ENCODE measurements around the gene SKI.
A peak's percentile ranks its signal among the peaks of the same experiment; 100 is the strongest.

The SKI gene

DNA sequence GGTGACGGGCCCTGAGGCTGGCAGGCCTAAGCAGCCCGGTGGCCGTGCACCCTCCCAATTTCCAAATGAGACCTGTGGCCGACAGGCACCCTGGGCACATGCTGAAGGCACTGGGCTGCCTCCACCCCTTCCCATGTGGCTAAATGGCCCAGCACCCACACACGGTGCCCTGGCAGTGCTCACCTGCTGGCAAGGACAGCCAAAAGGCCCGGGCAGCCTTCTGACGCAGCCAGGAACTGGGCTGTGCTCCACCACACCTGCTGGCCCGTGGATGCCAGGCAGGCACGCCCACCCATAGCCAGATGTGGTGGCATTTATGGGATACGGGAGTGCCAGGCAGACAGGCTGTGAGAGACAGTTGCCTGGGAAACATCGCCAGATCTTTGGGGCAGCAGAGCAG is 29.5 kb upstream of the SKI start:
- no peaks in the 10 kb centered on the region for H3K36me3 ChIP-seq (ENCODE audit: insufficient read depth, low read length)
- no peak for DNase-seq (ENCODE audit: low read depth, low spot score)
- peak overlapping the region; percentile 53; the same call in 1 of the 2 replicates for H3K27ac ChIP-seq
- TF ChIP-seq FOXP2 (optimal IDR thresholded peaks at IDR 0.05; ENCODE audit: control extremely low read depth, extremely low read length, insufficient read depth) (no peak), POLR2AphosphoS5 (IDR thresholded peaks at IDR 0.05; ENCODE audit: borderline replicate concordance, low read depth, low read length) (no peak), EZH2 (IDR thresholded peaks at IDR 0.05) (no peak)
- peak overlapping the region; percentile 53 for H3K9ac ChIP-seq (ENCODE audit: insufficient read length)
- H3K9me3 ChIP-seq (ENCODE audit: low read depth, low read length), result no peaks in the 10 kb centered on the region
- H3K4me3 ChIP-seq, result peak overlapping the region; percentile 79

DNA sequence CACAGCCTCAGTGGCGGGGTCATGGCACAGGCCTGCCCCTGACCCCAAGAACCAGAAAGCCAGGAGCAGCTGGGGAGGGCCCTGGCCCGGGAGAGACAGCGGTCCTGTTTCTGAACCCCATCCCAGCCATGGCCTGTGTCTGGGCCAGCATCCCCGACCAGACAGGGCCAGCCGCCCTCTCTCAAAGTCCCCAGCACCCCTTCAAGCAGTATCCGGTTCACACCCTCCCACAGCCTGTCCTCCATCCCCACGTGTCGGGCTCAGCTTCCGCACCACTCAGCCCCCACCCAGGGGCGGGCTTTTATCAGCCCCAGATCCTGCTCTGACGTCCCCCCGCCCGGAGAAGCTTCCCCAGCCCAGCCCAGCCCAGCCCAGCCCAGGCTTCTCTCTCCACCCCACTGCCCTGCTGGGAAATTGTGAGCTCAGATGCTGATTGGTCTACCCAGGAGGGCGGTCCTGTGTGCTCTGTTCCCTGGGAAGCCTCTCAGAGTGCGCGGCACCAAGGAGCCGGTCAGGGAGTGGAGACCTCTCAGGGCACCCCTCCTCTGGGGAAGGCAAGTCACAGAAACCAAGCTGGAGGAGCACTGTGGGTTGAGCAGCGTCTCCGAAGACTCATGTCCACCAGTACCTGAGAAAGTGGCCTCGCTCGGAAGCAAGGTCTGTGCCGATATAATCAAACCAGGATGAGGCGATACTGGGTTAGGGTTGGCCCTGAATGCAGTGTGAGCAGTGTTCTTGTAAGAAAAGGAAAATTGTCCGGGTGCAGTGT is 28.9 kb upstream of the SKI start:
- DNase-seq (ENCODE audit: low read depth, low spot score), result no peak
- peak; percentile 53; the same call in 1 of the 2 replicates for TF ChIP-seq POLR2AphosphoS5 (IDR thresholded peaks at IDR 0.05; ENCODE audit: borderline replicate concordance, low read depth, low read length)
- no peak for TF ChIP-seq FOXP2 (optimal IDR thresholded peaks at IDR 0.05; ENCODE audit: control extremely low read depth, extremely low read length, insufficient read depth)
- TF ChIP-seq EZH2 (IDR thresholded peaks at IDR 0.05), result no peak
- peak overlapping the region; percentile 61 for H3K9ac ChIP-seq (ENCODE audit: insufficient read length)
- peak overlapping the region; percentile 53 for H3K27ac ChIP-seq
- H3K36me3 ChIP-seq (ENCODE audit: insufficient read depth, low read length), result no peaks in the 10 kb centered on the region
- H3K4me3 ChIP-seq, result peak overlapping the region; percentile 79
- H3K9me3 ChIP-seq (ENCODE audit: low read depth, low read length), result no peaks in the 10 kb centered on the region

DNA sequence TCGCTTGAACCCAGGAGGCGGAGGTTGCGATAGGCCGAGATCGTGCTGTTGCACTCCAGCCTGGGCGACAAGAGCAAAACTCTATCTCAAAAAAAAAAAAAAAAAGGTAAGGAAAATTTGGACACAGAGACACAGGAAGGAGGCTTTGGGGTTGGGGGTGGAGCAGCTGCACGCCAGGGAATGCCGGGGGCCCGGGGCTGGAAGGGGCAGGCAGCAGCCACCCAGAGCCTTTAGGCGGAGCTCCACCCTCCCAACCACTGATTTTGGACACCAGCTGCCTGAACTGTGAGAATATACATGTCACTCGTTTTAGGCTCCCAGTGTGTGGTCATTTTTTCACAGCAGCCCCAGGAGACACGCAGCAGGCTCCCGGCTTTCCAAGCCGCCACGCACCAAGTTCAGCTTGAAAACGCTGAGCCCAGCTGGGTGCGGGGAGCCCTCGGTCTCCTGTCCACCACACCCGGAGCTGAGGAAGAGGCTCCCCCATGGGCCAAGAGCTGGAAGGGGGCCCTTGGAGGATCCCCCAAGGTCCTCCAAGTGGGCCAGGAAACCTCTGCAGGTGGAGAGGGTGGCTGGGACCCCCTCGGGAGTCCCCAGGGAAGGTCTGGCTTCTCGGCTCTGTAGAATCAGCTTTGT is 27.7 kb upstream of the SKI start:
- no peak overlapping the region for H3K27ac ChIP-seq
- no peak overlapping the region for H3K9ac ChIP-seq (ENCODE audit: insufficient read length)
- DNase-seq (ENCODE audit: low read depth, low spot score), result no peak

DNA sequence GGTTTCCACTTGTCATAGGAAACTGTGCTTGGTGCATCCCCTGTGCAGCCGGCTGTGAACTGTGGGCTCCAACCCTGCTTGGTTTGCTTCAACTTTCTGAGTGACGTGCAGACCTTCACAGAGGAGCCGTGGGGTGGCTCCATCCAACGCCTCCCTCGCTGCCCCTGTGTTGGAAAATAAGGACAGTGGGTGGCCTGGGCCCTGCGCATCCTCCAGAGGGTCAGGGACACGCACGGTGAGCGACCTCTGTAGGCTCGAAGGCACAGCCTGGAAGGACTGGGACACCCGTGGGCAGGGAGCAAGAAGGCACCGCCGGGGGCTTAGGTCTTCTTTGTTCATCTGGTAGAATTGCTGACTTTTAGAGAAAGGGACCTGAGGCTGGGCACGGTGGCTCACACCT is 27.1 kb upstream of the SKI start:
- TF ChIP-seq POLR2AphosphoS5 (IDR thresholded peaks at IDR 0.05; ENCODE audit: borderline replicate concordance, low read depth, low read length) (no peak), FOXP2 (optimal IDR thresholded peaks at IDR 0.05; ENCODE audit: control extremely low read depth, extremely low read length, insufficient read depth) (no peak), EZH2 (IDR thresholded peaks at IDR 0.05) (no peak)
- Histone ChIP-seq H3K27ac (no peak overlapping the region), H3K9ac (ENCODE audit: insufficient read length) (no peak overlapping the region), H3K9me3 (ENCODE audit: low read depth, low read length) (no peaks in the 10 kb centered on the region), H3K4me3 (no peak overlapping the region), H3K36me3 (ENCODE audit: insufficient read depth, low read length) (no peaks in the 10 kb centered on the region)
- DNase-seq (ENCODE audit: low read depth, low spot score), result no peak

More for the DNA sequence above, 27.7 kb upstream of the SKI start:
- Histone ChIP-seq H3K4me3 (no peak overlapping the region), H3K9me3 (ENCODE audit: low read depth, low read length) (no peaks in the 10 kb centered on the region), H3K36me3 (ENCODE audit: insufficient read depth, low read length) (no peaks in the 10 kb centered on the region)
- no peak for TF ChIP-seq EZH2 (IDR thresholded peaks at IDR 0.05)

DNA sequence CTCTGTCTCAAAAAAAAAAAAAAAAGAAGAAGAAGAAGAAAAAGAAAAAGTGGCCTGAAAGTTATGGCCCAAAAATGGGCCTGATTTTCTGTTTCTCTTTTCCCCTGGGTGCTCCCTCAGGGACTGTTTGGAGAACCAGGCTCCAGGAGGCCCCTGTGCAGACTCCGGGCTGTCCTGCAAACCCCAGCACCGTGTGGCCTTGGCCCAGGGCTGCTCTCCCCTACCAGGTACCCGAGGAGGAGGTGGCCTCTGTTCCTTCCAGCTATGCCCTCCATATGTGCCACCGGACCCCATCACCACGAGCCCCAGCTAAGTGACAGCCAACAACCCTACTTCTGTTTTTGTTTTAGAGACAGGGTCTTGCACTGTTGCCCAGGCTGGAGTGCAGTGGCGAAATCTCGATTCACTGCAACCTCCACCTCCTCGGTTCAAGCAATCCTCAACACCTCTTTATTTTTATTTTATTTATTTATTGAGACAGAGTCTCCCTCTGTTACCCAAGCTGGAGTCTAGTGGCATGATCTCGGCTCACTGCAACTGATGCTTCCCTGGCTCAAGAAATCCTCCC is 26.0 kb upstream of the SKI start:
- Histone ChIP-seq H3K27ac (no peak overlapping the region), H3K9me3 (ENCODE audit: low read depth, low read length) (no peaks in the 10 kb centered on the region), H3K9ac (ENCODE audit: insufficient read length) (no peak overlapping the region), H3K36me3 (ENCODE audit: insufficient read depth, low read length) (no peaks in the 10 kb centered on the region), H3K4me3 (no peak overlapping the region)
- no peak for DNase-seq (ENCODE audit: low read depth, low spot score)
- TF ChIP-seq POLR2AphosphoS5 (IDR thresholded peaks at IDR 0.05; ENCODE audit: borderline replicate concordance, low read depth, low read length), result no peak
- TF ChIP-seq FOXP2 (optimal IDR thresholded peaks at IDR 0.05; ENCODE audit: control extremely low read depth, extremely low read length, insufficient read depth), result no peak

DNA sequence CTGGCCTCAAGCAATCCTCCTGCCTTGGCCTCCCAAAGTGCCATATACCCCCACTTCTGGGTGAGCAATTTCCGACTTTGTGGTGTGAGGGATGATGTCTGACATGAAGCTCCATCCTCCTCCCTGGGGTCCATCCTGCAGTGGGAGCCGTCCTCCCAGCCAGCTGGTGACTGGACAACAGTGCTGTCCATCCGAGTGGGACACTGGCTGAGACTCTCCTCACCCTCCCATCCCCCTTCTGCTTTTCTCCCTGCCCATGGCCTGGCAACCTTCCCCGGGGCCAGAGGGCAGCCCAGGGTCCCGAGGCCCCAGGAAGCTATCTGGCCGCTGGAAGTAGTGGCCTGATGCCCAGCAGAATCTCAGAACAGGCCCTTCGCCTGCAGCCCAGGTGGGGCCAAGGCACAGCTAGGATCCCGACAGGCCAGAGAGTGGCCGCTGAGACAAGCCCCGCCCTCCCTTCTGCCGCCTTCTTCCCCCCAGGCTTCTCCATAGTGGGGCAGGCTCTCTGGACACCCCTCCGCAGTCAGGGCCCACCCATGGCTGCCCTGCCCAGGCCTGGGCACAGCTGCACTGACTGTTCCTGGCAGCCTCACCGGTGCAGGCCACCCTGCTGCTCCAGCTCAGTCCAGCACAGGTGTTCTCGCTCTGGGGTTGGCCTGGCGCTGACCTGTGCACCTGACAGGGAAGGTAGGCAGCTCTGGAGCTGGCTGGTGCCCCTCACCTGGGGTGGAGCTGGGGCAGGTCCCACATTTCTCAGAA is 25.1 kb upstream of the SKI start:
- no peaks in the 10 kb centered on the region for H3K36me3 ChIP-seq (ENCODE audit: insufficient read depth, low read length)
- no peak overlapping the region for H3K27ac ChIP-seq
- no peak for DNase-seq (ENCODE audit: low read depth, low spot score)
- TF ChIP-seq POLR2AphosphoS5 (IDR thresholded peaks at IDR 0.05; ENCODE audit: borderline replicate concordance, low read depth, low read length) (no peak), FOXP2 (optimal IDR thresholded peaks at IDR 0.05; ENCODE audit: control extremely low read depth, extremely low read length, insufficient read depth) (no peak), EZH2 (IDR thresholded peaks at IDR 0.05) (no peak)
- H3K4me3 ChIP-seq, result no peak overlapping the region
- no peak overlapping the region for H3K9ac ChIP-seq (ENCODE audit: insufficient read length)
- H3K9me3 ChIP-seq (ENCODE audit: low read depth, low read length), result no peaks in the 10 kb centered on the region

DNA sequence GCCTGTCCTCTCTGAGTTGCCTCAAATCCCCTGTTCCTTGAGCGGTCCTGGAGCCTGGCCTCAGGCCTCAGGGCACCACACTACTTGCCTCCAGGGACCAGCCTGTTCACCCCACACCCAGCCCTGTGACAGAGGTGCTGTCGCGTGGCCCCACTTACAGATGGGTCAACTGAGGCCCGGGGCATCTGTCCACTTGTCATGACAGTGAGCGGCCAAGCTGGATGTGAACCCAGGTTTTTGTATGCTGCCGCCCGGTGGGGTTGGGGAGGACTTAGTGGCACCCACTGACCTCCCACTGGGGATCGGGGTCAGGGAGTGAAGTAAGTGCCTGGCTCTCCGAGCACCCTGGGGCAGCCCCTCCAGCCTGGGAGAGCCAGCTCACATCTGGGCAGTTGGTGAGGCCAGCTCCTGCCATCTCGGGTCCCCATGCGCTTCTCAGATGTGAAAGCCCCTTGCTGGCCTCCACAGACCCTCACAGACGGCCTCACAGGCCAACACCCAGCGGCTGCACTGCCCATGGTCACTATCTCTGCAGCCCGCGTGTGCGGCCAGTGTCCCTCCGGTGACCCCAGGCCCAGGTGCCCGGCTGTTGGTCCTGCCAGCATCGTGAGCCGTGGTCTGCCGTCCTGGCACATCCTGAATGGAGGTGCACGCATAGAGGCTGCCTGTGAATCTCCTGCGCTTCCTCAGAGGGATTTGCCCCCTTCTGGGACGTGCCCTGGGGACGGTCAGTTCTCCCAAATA is 24.3 kb upstream of the SKI start:
- no peak overlapping the region for H3K4me3 ChIP-seq
- TF ChIP-seq FOXP2 (optimal IDR thresholded peaks at IDR 0.05; ENCODE audit: control extremely low read depth, extremely low read length, insufficient read depth) (no peak), EZH2 (IDR thresholded peaks at IDR 0.05) (no peak), POLR2AphosphoS5 (IDR thresholded peaks at IDR 0.05; ENCODE audit: borderline replicate concordance, low read depth, low read length) (no peak)

More for the DNA sequence above, 24.3 kb upstream of the SKI start:
- no peak for DNase-seq (ENCODE audit: low read depth, low spot score)
- H3K9ac ChIP-seq (ENCODE audit: insufficient read length), result no peak overlapping the region
- no peak overlapping the region for H3K27ac ChIP-seq
- H3K36me3 ChIP-seq (ENCODE audit: insufficient read depth, low read length), result no peaks in the 10 kb centered on the region
- no peaks in the 10 kb centered on the region for H3K9me3 ChIP-seq (ENCODE audit: low read depth, low read length)

All from SK-N-MC (cell line).